ENCODE results near the gene SGCD.

SGCD gene

DNA sequence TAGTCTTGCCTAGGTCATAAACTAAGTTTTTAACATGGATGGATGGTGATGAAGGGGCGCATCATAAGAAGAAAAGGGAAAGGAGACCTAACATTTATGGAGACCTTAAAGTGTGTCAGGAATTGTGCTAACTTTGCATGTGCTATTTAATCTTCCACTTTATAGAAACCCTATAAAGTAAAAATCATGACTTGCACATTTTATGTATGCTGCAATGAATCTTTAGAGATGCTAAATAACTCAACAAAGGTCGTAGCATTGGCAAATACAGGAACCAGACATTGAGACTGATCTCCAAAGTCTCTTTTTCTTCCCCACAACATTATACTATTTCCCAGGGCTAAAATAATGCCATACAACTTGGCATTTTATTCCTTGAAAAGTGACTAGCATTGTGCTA lies 214.6 kb downstream of the SGCD start:
- Histone ChIP-seq H3K4me1 (peaks cover 3% of the 10 kb centered on the region), H2AFZ (no peak overlapping the region), H3K4me3 (ENCODE audit: low read depth, low read length) (no peak overlapping the region), H3K27ac (no peak overlapping the region), H3K27me3 (ENCODE audit: control insufficient read depth, insufficient read depth, low read length) (no peaks in the 10 kb centered on the region), H3K9me3 (ENCODE audit: control insufficient read depth, low read length) (no peaks in the 10 kb centered on the region), H3K4me2 (ENCODE audit: low read length) (no peak overlapping the region), H3K9ac (no peak overlapping the region), H3K36me3 (ENCODE audit: control insufficient read depth, insufficient read depth, low read length) (no peaks in the 10 kb centered on the region), H3K79me2 (no peaks in the 10 kb centered on the region)
- TF ChIP-seq, protein P1, sequence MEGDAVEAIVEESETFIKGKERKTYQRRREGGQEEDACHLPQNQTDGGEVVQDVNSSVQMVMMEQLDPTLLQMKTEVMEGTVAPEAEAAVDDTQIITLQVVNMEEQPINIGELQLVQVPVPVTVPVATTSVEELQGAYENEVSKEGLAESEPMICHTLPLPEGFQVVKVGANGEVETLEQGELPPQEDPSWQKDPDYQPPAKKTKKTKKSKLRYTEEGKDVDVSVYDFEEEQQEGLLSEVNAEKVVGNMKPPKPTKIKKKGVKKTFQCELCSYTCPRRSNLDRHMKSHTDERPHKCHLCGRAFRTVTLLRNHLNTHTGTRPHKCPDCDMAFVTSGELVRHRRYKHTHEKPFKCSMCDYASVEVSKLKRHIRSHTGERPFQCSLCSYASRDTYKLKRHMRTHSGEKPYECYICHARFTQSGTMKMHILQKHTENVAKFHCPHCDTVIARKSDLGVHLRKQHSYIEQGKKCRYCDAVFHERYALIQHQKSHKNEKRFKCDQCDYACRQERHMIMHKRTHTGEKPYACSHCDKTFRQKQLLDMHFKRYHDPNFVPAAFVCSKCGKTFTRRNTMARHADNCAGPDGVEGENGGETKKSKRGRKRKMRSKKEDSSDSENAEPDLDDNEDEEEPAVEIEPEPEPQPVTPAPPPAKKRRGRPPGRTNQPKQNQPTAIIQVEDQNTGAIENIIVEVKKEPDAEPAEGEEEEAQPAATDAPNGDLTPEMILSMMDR (IDR thresholded peaks at IDR 0.05): no peak

DNA sequence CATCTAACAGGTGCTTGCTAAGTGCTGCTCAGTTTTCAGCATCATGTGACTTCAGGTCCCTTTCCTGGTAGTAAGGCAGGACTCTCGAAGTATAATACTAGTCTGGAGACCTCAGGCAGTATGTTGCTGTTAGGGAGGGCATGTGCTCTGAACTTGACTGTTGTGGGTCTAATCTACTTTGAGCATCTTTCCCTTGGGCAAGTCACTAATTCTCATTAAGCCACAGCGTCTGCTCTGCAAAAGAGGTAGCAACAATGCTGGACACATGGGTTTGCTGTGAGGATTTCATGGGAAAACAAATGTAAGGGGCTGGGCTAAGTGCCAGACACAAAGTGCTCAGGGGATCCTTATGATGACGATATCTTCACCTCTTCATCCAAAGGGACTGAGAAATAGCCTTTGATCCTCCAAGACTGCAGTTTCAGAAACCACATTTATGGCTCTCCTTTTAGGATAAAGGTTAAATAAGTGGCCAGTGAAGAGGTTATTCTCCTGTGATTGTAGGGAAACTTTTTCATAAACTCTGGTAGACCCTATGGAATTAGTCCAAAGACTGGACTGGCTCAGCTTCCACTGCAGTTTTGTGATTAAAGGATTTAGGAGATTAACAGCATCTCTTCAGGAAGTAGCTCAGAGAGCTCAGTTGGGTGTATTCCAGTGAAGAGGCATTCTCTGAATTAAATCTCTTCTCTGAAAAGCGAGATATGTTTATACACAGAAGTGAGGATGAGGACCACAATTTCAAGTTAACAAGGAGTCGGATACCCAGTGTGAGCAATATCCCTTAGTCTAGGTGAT lies 216.6 kb downstream of the SGCD start:
- Histone ChIP-seq H3K9ac (no peak overlapping the region), H3K4me1 (no peaks in the 10 kb centered on the region), H3K27me3 (ENCODE audit: control insufficient read depth, insufficient read depth, low read length) (no peaks in the 10 kb centered on the region), H2AFZ (no peak overlapping the region), H3K4me2 (ENCODE audit: low read length) (no peak overlapping the region), H3K36me3 (ENCODE audit: control insufficient read depth, insufficient read depth, low read length) (no peaks in the 10 kb centered on the region), H3K79me2 (no peaks in the 10 kb centered on the region), H3K27ac (no peak overlapping the region), H3K9me3 (ENCODE audit: control insufficient read depth, low read length) (no peaks in the 10 kb centered on the region), H3K4me3 (ENCODE audit: low read depth, low read length) (no peak overlapping the region)
- TF ChIP-seq, protein P1 (IDR thresholded peaks at IDR 0.05): no peak

DNA sequence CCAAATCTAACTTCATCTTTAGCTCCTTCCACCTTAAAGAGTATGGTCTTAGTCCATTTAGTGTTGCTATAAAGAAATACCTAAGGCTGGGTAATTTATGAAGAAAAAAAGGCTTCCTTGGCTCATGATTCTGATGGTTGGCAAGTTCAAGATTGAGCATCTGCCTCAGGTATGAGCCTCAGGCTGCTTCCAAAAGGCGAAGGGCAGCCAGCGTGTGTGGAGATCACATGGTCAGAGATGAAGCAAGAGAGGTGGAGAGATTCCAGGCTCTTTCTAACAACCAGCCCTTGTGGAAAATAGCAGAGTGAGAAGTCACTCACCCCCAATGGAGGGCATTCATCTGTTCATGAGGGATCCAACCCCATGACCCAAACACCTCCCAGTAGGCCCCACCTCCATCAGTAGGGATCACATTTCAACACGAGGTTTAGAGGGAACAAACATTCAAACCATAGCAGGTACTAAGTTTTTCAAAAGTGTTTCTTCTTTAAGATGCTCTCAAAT lies 225.9 kb downstream of the SGCD start:
- H3K4me1 ChIP-seq: no peaks in the 10 kb centered on the region
- H3K4me2 ChIP-seq (ENCODE audit: low read length): no peak overlapping the region
- no peak overlapping the region for H3K4me3 ChIP-seq (ENCODE audit: low read depth, low read length)
- H3K9ac ChIP-seq: no peak overlapping the region
- H3K9me3 ChIP-seq (ENCODE audit: control insufficient read depth, low read length): no peaks in the 10 kb centered on the region
- H3K27ac ChIP-seq: no peak overlapping the region
- H3K27me3 ChIP-seq (ENCODE audit: control insufficient read depth, insufficient read depth, low read length): no peaks in the 10 kb centered on the region
- H3K79me2 ChIP-seq: no peaks in the 10 kb centered on the region
- TF ChIP-seq, protein P1 (IDR thresholded peaks at IDR 0.05): no peak
- H3K36me3 ChIP-seq (ENCODE audit: control insufficient read depth, insufficient read depth, low read length): no peaks in the 10 kb centered on the region
- no peak overlapping the region for H2AFZ ChIP-seq

DNA sequence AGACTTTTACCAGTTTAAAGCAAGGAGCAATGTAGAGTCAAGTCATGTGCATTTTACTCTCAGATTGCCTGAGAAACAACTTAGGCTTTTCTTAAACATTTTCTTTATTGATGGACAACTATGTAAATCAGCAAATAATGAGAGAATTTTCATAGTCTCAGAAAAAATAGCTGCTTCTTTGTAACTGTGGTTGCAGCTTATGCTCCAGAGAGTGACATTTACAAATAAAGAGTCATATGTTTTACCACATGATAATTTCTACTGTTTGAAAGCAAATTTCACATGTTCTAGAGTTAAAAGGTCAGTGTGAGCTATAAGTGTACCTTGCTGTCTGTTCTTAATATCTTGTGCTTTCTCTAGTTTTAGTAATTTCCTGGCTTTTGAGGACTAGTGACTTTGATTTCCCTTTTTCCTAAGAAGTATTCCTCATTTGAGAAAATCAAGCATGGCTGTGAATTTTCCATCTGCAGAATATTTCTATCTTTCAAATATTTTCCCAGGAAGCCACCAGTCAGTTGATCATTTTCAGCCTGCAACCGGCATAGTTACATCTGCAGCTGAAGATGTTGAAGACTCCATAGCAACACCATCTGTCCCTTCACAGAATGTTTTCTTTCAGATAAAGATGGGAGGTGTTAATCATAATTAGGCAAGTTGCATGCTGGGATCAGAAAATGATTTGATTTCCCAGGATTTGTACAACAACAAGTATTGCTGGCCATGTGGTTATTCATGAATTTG lies 229.9 kb downstream of the SGCD start:
- H3K79me2 ChIP-seq: no peaks in the 10 kb centered on the region
- H3K36me3 ChIP-seq (ENCODE audit: control insufficient read depth, insufficient read depth, low read length): no peaks in the 10 kb centered on the region
- H3K9me3 ChIP-seq (ENCODE audit: control insufficient read depth, low read length): no peaks in the 10 kb centered on the region
- H3K9ac ChIP-seq: no peak overlapping the region
- no peak overlapping the region for H2AFZ ChIP-seq
- H3K4me1 ChIP-seq: no peaks in the 10 kb centered on the region
- TF ChIP-seq, protein P1 (IDR thresholded peaks at IDR 0.05): no peak
- H3K4me2 ChIP-seq (ENCODE audit: low read length): no peak overlapping the region
- no peaks in the 10 kb centered on the region for H3K27me3 ChIP-seq (ENCODE audit: control insufficient read depth, insufficient read depth, low read length)
- no peak overlapping the region for H3K27ac ChIP-seq
- H3K4me3 ChIP-seq (ENCODE audit: low read depth, low read length): no peak overlapping the region
